Lower leg skin (tissue), 4 donors: Measurements from ENCODE around the gene CAMKK2. TPM values are rescaled to one million over a fixed set of nuclear protein-coding genes. Genes with fewer than 3 reads are reported as not detected.

Experiments used
- DNase-seq, 2 donors: peaks; one replicate each; pipeline ENCODE4 v3.0.0-alpha.2; 2019; ENCODE audit warnings: low spot score in 2 of 2
- H3K4me3 ChIP-seq: fragments of 200-600 bp; sonication (generic); 2 replicates; pipeline ENCODE4 v1.5.1; 2017; ENCODE audit warnings: mild to moderate bottlenecking, low read depth; ENCODE audit not compliant: poor library complexity, severe bottlenecking
- CTCF ChIP-seq, 3 donors: fragments of 450-650 bp; IDR thresholded peaks; one replicate each; pipeline ENCODE4 v1.5.1; 2016; ENCODE audit warnings: antibody characterized with exemption in 3 of 3, mild to moderate bottlenecking in 3 of 3, moderate library complexity in 2 of 3
- POLR2A ChIP-seq, 2 donors: fragments of 450-650 bp; IDR thresholded peaks; one replicate each; pipeline ENCODE4 v1.6.1; 2016 to 2017; ENCODE audit warnings: antibody characterized with exemption in 2 of 2, mild to moderate bottlenecking in 1 of 2, moderate library complexity in 1 of 2
- WGBS, 2 donors: methylation state at CpG; one replicate each; pipeline ENCODE4 v1.1.5; 2018; 5-methylcytosine and 5-hydroxymethylcytosine counted together
- intact Hi-C: fragments of 100-400 bp; cut with DNase I; formaldehyde crosslinking; loops from one replicate; pipeline ENCODE4 v1.15.0; 2023; ENCODE audit warnings: low total_unique reads
- total RNA-seq, 4 donors: library from RNA; depleted of rRNA; stranded (reverse); fragments of >200 nt; gene quantifications; one replicate each; pipeline ENCODE4 v1.1.0, GENCODE V29; 2016

The CAMKK2 gene
- total RNA-seq, 4 donors from 2014 or later: 18.2 to 31.4 (median 21.5) TPM

GRCh38 chr12:121189619-121190155 lies 106.8 kb downstream of the CAMKK2 start:
- 84 to 87% methylated on average over 8 to 9 of the region's 9 CpGs for WGBS, 2 donors
- no peak overlapping the region for H3K4me3 ChIP-seq
- no peak for TF ChIP-seq POLR2A (IDR thresholded peaks at IDR 0.05)
- TF ChIP-seq CTCF (IDR thresholded peaks at IDR 0.05): no peak
- intact Hi-C loops: no loop called here
- DNase-seq: no peak

DNA sequence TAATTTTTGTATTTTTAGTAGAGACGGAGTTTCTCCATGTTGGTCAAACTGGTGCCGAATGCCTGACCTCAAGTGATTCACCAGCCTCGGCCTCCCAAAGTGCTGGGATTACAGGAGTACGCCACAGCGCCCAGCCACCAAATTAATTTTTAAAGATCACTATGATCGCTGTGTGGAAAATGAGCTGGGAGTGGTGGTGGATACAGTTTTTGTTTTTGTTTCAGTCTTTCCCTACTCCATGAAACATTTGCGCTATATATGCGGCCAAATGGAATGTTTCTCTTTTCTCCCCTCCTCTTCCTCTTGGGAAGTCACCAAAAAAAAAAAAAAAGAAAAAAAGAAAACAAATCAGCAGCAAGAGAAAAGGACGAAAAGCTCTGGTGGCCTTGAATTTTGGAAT lies 107.4 kb downstream of the CAMKK2 start:
- DNase-seq: no peak
- WGBS, 2 donors: 85 to 95% methylated on average over 9 of the region's 9 CpGs
- no peak overlapping the region for H3K4me3 ChIP-seq
- intact Hi-C loops: no loop called here
- no peak for TF ChIP-seq CTCF (IDR thresholded peaks at IDR 0.05)

GRCh38 chr12:121188227-121188626 lies 108.3 kb downstream of the CAMKK2 start:
- 96 to 99% methylated on average over 2 of the region's 2 CpGs for WGBS, 2 donors
- intact Hi-C loops: no loop called here
- H3K4me3 ChIP-seq: no peak overlapping the region
- DNase-seq: no peak
- TF ChIP-seq CTCF (IDR thresholded peaks at IDR 0.05): no peak
- no peak for TF ChIP-seq POLR2A (IDR thresholded peaks at IDR 0.05)

Other genes starting within 250 kb of the CAMKK2 start
- 10 to 100 TPM in 3 of 4 donors, 1 to 10 TPM in 1; 9.8 to 38.6 (median 24.4) TPM for gene P2RX7, start 163.8 kb downstream of the CAMKK2 start, total RNA-seq
- 10 to 100 TPM; 19.4 to 38.0 (median 24.2) TPM for gene P2RX4, start 86.6 kb downstream of the CAMKK2 start, total RNA-seq
- 10 to 100 TPM; 73.7 to 97.4 (median 91.5) TPM for gene ANAPC5, start 55.7 kb upstream of the CAMKK2 start, total RNA-seq
- gene RNF34, start 103.4 kb upstream of the CAMKK2 start, total RNA-seq: 10 to 100 TPM; 18.9 to 32.1 (median 25.8) TPM